ENCODE results near the gene ADAMTS14. TPM values are rescaled to one million over a fixed set of nuclear protein-coding genes. Genes with fewer than 3 reads are reported as not detected.

The ADAMTS14 gene
- total RNA-seq, 1 donor from 2014 or later, result 0.41 TPM

DNA sequence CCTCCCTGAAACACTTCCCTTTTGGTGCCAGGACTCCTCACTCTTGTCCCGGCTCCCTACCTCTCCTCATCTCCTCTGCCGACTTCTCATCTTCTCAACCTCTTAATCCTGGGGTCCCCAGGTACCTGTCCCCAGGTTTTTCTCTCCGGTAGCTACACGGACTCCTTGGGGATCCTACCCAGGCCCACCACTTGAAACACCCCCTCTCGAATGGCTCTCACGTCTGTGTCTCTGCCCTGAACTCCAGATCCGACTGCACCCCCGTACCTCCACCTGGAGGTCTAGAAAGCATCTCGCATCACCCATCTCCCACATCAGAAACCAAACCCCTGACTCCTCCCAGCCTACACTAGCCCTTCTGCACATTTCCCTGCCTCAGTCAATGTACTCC is 108.1 kb downstream of the ADAMTS14 start:
- FAIRE-seq (no peak), DNase-seq (ENCODE audit: low spot score in 2 of 2) (no peak)

DNA sequence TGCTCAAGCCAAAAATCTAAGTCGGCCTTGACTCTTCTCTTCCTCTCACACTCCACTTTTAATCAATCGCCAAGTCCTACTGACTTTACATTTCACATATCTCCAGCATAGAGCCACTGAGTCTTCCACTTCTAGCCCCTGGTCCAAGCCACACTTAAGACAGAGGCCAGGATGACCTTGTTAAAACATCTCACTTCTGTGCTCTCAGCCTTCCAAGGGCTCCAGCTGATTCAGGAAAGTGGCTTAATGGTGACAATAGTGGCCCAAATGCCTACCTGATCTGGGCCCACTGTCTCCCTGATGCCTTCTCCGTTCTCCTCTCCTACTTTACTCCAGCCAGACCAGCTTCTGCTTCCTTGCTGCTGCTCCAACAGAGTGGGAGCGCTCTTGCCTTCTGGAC is 108.5 kb downstream of the ADAMTS14 start:
- FAIRE-seq (no peak), DNase-seq (ENCODE audit: low spot score in 2 of 2) (no peak)

DNA sequence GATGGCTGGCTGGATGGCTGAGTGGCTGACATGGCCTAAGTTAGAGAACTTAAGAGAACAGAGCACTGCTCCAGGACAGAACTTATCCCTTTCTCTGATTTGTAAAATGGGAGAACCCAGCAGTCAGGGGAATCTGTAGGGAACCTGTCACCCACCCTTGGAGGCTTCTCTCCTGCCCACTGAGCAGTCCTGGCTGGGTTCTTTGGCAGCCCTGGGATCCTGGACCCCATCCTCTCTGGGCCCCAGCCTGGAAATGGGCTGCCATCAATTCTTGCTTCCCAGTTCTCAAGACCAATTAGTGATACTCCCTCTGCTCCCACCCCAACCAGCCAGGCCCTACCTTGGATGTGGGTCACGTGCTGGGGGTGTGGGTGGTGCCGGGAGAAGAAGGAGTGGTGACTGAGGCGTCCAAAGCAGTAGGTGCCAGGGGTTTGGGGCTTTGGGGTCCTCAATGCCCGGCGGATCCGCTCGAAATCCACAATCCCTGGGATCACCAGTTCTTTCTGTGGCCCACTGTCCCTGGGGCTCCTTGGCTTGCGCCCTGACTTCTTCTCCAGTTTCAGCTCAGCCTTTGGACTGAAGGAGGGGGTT is 109.2 kb downstream of the ADAMTS14 start:
- no peak for FAIRE-seq
- no peak for DNase-seq (ENCODE audit: low spot score in 2 of 2)

DNA sequence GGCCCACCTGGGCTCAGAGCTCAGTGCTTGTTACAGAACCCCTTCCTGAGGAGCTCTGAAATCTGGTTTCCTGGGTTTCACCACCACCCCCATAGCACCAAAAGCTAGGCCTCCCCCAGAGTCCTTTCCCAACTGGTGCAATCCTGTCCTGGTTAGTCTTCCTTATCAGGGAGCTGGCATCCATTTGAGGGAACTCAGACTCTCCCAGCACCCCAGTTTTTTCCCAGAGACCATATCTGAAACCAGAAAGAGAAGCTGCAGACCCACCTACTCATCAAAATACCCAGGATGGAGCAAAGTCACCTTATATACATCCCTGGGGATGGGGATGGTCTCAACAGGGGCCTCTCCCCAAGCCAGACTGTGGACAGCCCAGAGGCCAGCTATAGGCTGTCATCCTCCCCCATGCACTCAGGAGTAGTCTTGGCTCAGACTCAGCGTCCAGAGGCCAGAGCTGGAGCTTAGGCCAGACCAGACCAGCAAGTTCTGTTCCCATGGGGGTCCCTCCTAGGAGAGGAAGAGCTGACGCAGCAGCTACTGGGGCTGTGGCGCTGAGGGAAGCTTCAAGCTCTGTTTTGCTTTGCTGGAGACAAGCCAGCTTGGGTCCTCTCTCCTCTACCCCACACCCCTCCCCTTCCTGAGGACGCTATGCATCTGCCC is 109.9 kb downstream of the ADAMTS14 start:
- FAIRE-seq (no peak), DNase-seq (ENCODE audit: low spot score in 2 of 2) (no peak)

DNA sequence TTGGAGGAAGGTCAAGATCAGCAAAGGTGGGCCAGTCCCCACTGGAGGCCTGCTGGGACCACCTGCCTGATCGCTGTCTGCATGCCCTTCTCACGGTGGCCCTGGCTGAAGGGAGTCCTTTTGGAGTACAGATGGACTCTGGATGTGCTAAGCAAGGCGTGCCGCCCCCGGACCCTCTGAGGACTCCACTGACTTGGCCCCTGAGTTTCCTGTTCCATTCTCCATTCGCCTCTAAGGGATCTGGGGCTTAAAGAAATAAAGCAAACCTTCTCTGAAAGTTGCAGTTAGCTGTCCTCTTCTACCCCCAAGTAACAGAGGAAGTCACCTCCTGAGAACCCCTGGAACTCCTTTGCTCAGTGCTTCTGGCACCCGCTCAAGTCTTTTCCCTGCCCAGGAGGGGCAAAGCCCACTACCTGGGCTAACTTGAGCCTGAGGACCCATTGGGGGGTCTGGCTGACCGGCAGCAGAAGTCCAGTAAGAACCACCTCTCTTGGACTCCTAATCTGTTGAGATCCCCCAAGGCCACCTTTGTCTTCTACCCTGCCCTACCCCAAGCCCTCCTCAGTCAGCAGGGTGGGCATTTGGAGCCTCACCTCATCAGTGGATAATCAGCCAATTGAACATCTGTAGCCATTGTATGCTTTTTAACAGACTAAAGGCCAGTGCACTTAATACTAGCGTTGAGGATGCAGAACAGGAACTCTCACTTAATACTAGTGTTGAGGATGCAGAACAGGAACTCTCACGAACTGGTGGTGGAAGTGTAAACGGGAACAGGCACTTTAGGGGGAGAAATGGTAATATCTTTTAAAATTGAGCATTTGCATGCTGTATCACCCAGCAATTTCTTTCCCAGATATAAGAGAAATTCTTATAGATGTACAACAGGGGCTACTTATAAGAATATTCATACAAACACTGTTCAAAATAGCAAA is 110.7 kb downstream of the ADAMTS14 start:
- no peak for DNase-seq (ENCODE audit: low spot score in 2 of 2)

DNA sequence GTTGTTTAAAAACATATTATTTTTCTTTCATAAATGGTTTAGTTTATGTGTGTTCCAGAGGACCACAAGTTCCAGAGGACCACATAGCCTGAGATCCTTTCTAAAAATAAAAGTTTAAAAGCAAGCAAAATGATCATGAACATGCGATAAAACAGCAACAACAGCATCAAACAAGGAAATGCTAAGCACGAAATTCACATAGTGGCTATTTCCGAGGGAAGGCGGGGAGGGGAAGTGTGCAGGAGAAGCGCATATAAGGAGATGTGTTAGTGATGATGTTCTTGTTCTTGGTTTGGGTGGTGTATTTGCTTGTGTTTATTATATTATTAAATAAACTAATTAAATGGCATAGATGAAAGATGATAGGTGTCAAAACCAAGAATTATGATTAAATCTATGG is 111.7 kb downstream of the ADAMTS14 start:
- DNase-seq (ENCODE audit: low spot score in 2 of 2) (no peak), FAIRE-seq (no peak)

More for the DNA sequence above, 110.7 kb downstream of the ADAMTS14 start:
- no peak for FAIRE-seq

DNA sequence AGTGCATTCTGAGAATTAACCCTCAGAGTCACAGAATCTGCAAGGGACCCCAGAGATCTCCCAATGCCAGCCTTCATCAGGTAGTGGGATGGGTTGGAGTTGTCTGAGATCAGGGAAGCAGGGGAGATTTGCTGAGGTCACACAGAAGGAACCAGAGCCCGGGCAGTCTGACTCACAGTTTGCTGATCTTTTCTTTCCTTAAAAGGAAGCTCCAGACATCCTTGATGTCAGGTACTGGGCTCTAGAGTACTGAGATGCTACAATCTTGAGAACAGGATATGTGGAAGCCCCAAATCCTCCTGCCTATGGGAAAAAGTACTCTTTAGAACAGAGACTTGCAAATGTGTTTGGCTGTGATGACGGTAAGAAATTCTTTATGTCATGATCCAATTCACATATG is 112.2 kb downstream of the ADAMTS14 start:
- no peak for DNase-seq (ENCODE audit: low spot score in 2 of 2)
- FAIRE-seq, result no peak

DNA sequence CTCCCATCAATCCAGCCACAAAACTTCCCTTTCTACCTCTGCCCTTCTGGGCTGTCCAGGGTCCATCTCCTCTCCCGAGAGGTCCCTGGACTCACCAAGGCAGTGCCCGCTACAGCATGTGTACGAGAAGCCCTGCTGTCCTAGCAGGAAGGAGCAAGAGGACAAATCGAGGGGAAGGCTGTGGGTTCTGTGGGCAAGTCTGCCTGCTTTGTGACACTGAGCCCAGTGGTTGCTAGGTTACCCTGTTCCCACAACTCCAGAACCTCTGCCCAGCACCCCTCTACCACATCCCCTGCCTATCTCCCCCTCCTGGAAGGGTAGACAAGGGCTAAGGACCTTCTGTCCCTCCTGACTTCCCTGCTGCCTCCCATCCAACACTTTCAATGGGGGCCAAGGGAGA is 112.9 kb downstream of the ADAMTS14 start, which contains the start of gene TBATA:
Gene TBATA (minus strand): TSS at position 188 of the 400 bp plus-strand sequence. CDS start 1,998 bp downstream, outside the sequence.
- DNase-seq (ENCODE audit: low spot score in 2 of 2) (no peak), FAIRE-seq (no peak)

DNA sequence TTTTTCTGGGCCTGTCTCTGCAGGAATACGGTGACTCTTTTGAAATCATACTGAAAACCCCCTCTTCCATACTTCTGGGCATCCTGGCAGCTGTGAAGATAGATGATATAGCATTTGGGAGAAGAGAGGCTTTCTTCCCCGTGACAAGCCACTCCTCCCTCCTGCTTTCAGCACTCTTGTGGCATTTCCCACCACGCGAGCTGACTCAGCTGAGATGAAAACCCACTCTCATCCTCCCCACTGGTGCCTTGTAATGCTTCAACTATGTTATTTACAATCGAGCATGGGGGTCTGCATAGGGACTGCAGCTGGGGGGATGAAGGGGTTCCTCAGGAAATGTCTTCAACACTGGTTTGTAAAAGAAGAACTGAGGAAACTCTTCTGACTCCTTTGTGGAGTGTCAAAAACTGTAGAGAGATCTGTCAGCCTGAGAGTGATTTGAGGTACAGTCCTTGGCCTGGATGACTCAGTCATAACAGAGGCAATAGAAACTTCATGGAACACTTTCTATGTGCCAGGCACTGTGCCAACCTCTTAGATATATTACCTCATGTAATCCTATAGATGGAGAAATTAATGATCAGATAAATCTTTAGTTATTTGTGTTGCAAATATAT is 114.6 kb downstream of the ADAMTS14 start:
- FAIRE-seq, result no peak
- DNase-seq (ENCODE audit: low spot score in 2 of 2), result no peak

DNA sequence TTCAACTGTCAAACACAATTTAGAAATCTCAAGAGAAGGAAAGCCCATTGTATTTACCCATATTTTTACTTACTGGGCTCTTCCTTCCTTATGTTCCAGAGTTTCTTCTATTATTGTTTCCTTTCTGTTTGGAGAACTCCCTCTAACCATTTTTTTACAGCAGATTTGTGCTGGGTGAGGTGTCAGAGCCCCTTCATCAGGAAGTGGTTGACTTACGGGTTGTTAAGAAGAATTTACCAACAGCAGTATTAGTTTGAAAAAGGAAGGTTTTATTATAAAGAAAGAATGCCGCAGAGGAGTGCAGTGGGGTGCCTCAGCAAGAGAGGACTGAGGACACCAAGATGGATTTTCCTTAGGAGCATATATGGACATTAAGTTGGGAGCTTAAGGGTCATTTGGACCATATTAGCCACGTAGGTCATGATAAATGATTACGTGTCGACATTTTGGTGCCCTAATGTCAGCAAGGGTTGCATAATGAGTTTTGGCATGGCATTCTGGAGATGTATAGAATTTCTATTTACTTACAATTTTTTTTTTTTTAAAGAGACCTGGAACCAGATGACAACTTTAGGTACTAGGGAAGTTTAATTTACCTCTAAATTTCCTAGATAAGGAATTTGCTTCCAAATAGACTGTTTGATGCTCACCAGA is 119.2 kb downstream of the ADAMTS14 start:
- FAIRE-seq, result no peak
- DNase-seq (ENCODE audit: low spot score in 2 of 2), result no peak

DNA sequence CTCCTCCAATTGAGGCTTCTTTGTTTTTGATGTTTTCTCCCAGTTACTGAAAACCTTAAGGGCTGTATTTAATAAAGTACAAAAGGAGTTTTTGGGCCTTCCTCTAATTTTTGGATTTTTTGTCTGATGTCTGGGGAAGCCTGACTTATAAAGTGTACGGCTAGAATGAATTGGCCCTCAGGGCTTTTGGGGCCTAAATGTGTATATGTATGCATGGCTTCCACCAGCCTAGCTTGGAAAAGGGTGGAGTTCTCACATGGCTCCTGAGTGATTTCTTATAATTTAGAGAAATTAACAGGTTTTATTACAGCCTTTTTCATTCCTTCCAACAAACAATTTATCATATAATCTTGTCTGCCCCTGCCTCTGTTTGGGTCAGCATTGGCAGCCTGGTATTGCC is 123.3 kb downstream of the ADAMTS14 start:
- FAIRE-seq (no peak), DNase-seq (ENCODE audit: low spot score in 2 of 2) (no peak)

DNA sequence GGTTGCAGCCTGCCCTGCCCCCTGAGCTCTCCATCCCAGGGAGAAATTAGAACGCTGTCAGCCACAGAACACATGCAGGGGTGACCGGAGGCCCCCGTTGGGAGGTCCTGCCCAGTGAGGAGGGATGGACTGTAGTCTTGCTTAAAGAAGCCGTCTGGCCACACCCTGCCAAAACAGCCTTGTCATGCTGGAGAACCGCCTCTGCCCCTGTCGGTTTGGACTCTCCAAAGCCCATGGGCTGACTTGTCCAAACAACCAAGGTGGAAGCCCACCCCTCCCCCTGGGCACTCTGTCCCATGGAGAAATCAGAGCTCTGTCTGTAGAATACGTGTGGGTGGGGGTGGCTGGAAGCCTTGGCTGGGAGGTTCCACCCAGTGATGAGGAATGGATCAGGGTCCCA is 125.5 kb downstream of the ADAMTS14 start:
- FAIRE-seq (no peak), DNase-seq (ENCODE audit: low spot score in 2 of 2) (no peak)

DNA sequence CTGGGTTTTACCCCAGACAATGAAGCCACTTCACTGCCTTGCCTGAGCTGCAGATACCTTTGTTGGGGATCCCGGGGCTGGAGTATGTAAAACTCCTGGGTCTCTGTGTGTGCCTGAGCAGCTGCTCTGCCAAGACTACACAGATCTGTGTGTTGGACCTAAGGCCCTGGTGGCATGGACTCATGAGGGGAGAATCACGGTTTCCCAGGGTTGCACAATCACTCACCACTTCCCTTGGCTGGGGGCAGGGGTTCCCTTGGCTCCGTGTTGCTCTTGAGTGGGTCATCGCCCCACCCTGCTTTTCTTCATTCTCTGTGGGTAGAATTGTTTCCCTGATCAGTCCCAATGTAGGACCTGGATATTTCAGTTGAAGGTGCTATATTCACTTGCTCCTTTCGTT is 126.8 kb downstream of the ADAMTS14 start:
- FAIRE-seq, result no peak
- DNase-seq (ENCODE audit: low spot score in 2 of 2), result no peak

DNA sequence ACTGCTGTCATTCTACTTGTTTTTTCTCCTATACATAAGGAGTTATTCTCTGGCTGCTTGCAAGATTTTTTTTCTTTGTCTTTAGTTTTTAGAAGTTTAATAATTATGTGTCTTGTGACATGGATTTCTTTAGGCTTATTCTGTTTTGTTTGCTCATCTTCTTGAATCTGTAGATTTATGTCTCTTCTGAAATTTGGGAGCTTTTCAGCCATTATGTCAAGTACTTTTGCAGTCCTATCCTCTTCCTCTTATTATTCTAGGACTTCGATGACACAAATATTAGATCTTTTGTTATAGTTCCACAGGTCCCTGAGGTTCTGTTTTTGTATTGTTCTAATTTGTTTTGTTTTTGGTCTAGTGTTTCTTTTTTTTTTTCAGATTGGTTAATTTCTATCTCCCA is 129.5 kb downstream of the ADAMTS14 start:
- FAIRE-seq (no peak), DNase-seq (ENCODE audit: low spot score in 2 of 2) (no peak)

DNA sequence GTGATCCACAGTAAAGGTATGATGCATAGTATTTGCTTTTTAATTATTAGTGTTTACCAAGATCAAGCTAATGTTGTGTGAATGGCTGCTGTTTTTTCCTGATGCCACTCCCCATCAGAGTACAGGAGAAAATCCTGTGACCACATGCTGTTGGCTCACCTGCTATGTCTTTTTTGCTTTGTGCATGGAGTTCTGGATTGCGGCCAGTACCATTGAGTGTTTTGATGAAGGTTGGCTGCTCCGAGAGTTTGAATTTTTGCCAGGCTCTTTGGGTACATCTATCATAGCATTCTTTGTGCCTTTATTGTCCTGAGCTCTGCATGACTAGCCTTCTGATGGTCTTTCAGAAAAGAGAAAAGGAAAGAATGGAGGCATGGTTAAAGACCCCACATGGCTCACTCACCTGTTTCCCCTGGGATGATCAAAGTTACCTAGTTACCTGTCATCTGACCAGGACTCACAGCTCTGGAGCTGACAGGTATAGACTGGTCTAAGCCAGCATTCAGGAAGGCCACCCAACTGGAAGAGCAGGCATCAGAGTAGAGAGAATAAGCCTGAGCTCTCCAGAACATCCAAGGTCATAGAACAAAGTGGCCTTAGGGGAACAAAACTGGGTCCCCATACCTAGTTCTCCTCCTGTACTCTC is 131.6 kb downstream of the ADAMTS14 start:
- FAIRE-seq, result no peak
- DNase-seq (ENCODE audit: low spot score in 2 of 2), result no peak

DNA sequence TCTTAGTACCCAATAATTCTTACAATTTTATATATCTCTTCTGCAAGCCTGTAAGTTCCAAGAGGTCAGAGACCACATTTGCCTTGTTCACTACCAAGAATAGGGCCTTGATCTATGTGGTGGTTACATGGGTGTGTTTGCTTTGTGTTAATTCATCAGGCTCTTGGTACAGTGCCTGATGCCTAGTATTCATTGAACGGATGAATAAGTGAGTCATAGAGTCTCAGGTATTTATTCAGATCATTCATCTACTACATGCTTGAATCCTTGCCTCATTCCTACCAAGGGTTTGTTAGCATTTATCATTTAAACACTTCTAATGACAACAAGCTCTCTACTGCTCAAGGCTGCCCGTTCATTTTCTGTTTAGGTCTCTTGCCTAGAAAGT is 132.1 kb downstream of the ADAMTS14 start:
- DNase-seq (ENCODE audit: low spot score in 2 of 2), result no peak
- no peak for FAIRE-seq

DNA sequence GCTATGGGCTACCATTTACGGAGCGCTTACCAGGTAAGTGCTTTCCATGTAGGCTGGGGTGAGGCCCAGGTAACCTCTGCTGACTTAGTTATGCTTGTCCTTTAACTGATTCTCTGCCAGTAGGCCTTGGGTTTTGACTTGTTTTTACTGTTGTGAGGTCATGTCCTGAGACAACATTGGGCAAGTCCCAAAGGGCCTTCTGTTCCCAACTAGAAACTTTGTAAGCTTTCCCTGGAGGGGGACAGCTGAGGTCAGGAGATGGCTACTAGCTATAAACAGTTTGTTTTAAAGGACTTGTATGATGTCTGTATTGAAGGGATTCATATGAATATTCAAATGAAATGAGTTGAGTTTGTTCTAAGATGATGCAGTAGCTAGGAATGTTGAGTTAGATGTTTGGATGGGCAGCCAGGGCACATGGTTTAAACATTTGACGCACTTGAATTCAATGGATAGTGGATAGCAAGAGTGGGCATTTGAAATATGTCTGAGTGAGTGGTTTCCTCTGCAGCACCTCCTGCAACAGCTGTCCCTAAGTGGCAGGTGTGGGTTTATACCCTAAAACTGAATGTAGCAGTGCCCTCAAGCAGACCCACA is 133.4 kb downstream of the ADAMTS14 start:
- DNase-seq (ENCODE audit: low spot score in 2 of 2), result no peak

DNA sequence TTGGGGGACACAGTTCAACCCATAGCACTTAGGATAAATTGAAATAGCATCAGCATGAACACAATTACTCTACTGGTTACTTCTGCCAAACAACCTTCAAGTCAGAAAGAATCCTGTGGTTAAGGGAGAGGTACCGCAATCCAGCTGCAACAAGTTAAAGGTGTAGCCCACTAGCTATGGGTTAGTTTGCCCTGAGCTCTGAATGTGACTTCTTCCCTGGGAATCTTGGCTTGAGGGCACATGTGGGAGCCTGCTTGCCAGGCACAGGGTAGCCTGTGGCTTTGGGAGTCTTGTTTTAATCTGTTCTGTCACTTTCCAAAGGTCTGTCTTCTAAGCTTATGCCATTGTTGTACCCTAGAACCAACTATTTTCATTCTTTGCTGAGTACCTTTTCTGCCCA is 134.5 kb downstream of the ADAMTS14 start:
- FAIRE-seq (no peak), DNase-seq (ENCODE audit: low spot score in 2 of 2) (no peak)

More for the DNA sequence above, 133.4 kb downstream of the ADAMTS14 start:
- no peak for FAIRE-seq

DNA sequence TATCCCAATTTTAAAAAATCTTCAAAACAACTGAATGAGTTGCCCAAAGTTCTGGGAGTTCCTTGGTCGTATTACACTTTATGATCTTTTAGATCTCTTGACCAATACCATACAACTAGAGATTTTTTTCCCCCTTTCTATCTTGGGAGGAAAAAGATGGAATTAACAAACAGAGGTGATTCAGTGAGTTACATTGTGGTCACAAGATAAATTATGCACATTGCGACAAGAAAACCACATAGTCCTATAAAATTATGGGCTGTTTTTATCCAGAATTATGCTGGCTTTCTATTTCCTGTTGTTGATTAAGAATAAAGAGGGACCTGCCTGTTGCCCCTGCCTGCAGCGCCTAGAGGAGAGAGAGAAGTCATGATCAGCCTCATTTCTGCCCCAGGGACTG is 135.2 kb downstream of the ADAMTS14 start:
- DNase-seq (ENCODE audit: low spot score in 2 of 2) (no peak), FAIRE-seq (no peak)
